DOHH2 (cell line): Measurements from ENCODE around the gene CACNA2D2.

Source experiments
- H3F3A ChIP-seq: fragments of 200-600 bp; sonication (generic), shearing (Covaris generic); 2 replicates; pipeline ENCODE4 v1.6.0; 2016; ENCODE audit warnings: antibody characterized with exemption, mild to moderate bottlenecking; ENCODE audit not compliant: control insufficient read depth, insufficient read depth
- H3K27ac ChIP-seq: fragments of 200-600 bp; sonication (generic); 2 replicates; pipeline ENCODE4 v1.5.1; 2014; ENCODE audit warnings: low read depth, mild to moderate bottlenecking, low read length, moderate library complexity
- H3K27me3 ChIP-seq: fragments of 200-600 bp; sonication (generic); 2 replicates; pipeline ENCODE4 v1.6.1; 2014; ENCODE audit warnings: mild to moderate bottlenecking, low read length, mixed read lengths; ENCODE audit not compliant: control insufficient read depth
- H3K36me3 ChIP-seq: fragments of 200-600 bp; sonication (generic); 2 replicates; pipeline ENCODE4 v1.6.1; 2014; ENCODE audit warnings: mild to moderate bottlenecking, low read length, moderate library complexity, mixed read lengths; ENCODE audit not compliant: control insufficient read depth
- H3K4me1 ChIP-seq: fragments of 200-600 bp; sonication (generic); 2 replicates; pipeline ENCODE4 v1.6.1; 2014; ENCODE audit warnings: mild to moderate bottlenecking, low read length, mixed read lengths; ENCODE audit not compliant: control insufficient read depth
- H3K4me2 ChIP-seq: fragments of 200-600 bp; sonication (generic); 2 replicates; pipeline ENCODE4 v1.6.0; 2014; ENCODE audit warnings: mild to moderate bottlenecking, low read length, moderate library complexity
- H3K4me3 ChIP-seq: fragments of 200-600 bp; sonication (generic); 2 replicates; pipeline ENCODE4 v1.5.1; 2014; ENCODE audit warnings: mild to moderate bottlenecking, low read length, mixed read lengths
- H3K79me2 ChIP-seq: fragments of 200-600 bp; sonication (generic); 2 replicates; pipeline ENCODE4 v1.6.1; 2014; ENCODE audit warnings: mild to moderate bottlenecking, low read length, mixed read lengths; ENCODE audit not compliant: control insufficient read depth
- H3K9me2 ChIP-seq: fragments of 200-600 bp; sonication (generic); replicated peaks from 2 replicates; pipeline ENCODE4 v1.6.1; 2014; ENCODE audit warnings: mild to moderate bottlenecking, low read length, mixed read lengths; ENCODE audit not compliant: control insufficient read depth
- H3K9me3 ChIP-seq: fragments of 200-600 bp; sonication (generic); 2 replicates; pipeline ENCODE4 v1.6.1; 2014; ENCODE audit warnings: antibody characterized with exemption, low read length, mixed read lengths; ENCODE audit not compliant: control insufficient read depth, insufficient read depth
- H4K20me1 ChIP-seq: fragments of 200-600 bp; sonication (generic); 2 replicates; pipeline ENCODE4 v1.6.0; 2014; ENCODE audit warnings: low read depth, mild to moderate bottlenecking, antibody characterized with exemption, low read length, moderate library complexity; ENCODE audit not compliant: control insufficient read depth, insufficient read depth
- EZH2phosphoT487 ChIP-seq: fragments of 200-600 bp; sonication (generic); IDR thresholded peaks from 2 replicates; pipeline ENCODE4 v1.6.1; 2017; ENCODE audit warnings: borderline replicate concordance, mild to moderate bottlenecking, antibody characterized with exemption, low read length, moderate library complexity, mixed read lengths
- TF ChIP-seq, protein P1 (sequence below): fragments of 200-600 bp; sonication (generic); IDR thresholded peaks from one replicate; pipeline ENCODE4 v1.5.1; 2014; ENCODE audit warnings: antibody characterized with exemption, mild to moderate bottlenecking, low read depth, low read length; ENCODE audit not compliant: poor library complexity, severe bottlenecking

CACNA2D2 gene

DNA sequence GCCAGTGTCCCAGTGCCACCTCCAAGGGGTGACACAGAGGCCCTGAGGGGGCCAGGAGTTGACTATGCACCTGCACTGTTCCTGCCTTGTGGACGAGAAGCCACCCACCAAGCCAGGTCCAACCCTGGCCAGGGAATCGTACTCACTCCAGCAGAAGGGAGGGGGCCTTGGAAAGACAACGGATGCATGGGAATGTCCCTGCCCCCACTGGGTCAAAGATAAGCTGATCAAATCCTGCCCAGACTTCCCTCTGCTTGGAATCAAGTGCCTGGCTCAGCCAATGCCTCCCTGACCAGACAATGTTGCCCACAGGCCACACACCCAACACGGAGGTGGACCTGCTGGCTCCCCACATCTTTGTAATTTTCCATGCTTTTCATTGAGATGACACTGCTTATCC is 23.9 kb downstream of the CACNA2D2 start:
- Histone ChIP-seq H3K27ac (no peak overlapping the region), H3K79me2 (no peaks in the 10 kb centered on the region), H3K9me2 (no peaks in the 10 kb centered on the region), H3K4me3 (no peak overlapping the region), H3K4me1 (no peaks in the 10 kb centered on the region), H3F3A (peaks cover 2% of the 10 kb centered on the region; the same call in 1 of the 2 replicates), H3K9me3 (no peaks in the 10 kb centered on the region), H3K36me3 (no peaks in the 10 kb centered on the region), H4K20me1 (no peaks in the 10 kb centered on the region), H3K4me2 (no peak overlapping the region), H3K27me3 (no peaks in the 10 kb centered on the region)
- TF ChIP-seq, protein P1, sequence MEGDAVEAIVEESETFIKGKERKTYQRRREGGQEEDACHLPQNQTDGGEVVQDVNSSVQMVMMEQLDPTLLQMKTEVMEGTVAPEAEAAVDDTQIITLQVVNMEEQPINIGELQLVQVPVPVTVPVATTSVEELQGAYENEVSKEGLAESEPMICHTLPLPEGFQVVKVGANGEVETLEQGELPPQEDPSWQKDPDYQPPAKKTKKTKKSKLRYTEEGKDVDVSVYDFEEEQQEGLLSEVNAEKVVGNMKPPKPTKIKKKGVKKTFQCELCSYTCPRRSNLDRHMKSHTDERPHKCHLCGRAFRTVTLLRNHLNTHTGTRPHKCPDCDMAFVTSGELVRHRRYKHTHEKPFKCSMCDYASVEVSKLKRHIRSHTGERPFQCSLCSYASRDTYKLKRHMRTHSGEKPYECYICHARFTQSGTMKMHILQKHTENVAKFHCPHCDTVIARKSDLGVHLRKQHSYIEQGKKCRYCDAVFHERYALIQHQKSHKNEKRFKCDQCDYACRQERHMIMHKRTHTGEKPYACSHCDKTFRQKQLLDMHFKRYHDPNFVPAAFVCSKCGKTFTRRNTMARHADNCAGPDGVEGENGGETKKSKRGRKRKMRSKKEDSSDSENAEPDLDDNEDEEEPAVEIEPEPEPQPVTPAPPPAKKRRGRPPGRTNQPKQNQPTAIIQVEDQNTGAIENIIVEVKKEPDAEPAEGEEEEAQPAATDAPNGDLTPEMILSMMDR: no peak
- no peak for TF ChIP-seq EZH2phosphoT487

DNA sequence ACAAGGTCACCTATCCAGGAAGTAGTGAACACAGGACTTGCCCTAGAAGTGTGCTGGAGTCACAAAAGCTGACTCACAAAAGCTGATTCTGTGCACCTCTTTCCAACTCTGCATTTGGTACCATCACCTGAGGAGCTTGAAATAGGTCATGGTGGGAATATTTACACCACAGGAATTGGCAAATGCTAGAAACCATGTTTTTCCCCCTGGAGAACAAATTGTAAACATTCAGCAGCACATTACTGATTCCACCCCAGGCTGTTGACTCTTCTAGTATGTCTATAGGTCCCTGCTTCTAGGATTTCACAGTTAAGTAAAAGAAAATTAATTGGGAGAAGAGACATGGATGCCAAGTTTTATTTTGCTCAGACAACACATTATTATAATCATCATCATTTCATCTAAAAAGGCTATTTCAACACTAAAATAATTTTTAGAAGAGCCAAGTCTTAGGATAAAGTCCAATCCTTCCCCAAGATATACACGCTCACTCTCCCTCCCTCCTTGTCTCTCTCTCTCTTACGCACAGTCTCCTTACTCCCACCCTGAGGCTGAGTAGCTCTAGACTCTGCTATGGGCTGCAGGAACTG is 24.7 kb downstream of the CACNA2D2 start:
- TF ChIP-seq, protein P1: no peak
- TF ChIP-seq EZH2phosphoT487: no peak
- Histone ChIP-seq H3K9me3 (no peaks in the 10 kb centered on the region), H3K27ac (no peak overlapping the region), H3K36me3 (no peaks in the 10 kb centered on the region), H4K20me1 (no peaks in the 10 kb centered on the region), H3K9me2 (no peaks in the 10 kb centered on the region), H3K79me2 (no peaks in the 10 kb centered on the region), H3F3A (peaks cover 2% of the 10 kb centered on the region; the same call in 1 of the 2 replicates), H3K27me3 (no peaks in the 10 kb centered on the region; the same call in 1 of the 2 replicates), H3K4me1 (no peaks in the 10 kb centered on the region), H3K4me2 (no peak overlapping the region), H3K4me3 (no peak overlapping the region)

DNA sequence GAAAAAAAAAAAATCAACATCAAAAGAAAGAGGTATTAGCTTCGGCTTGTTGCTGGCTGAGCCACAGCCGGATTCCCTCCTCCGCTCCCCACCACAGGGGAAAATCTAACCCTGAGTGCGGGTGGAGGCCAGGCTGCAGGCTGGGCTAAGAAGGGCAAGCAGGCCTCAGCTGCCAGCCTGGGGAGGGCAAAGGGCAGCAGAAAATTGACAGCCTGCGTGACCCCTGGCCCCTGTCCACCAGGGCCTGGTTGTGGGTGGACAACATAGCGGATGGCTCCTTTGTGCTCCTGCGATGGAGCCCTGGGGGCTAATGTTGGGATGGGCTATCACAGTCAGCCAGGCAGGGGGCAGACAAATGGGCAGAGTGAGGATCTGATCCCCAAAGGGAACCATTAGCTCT is 25.4 kb downstream of the CACNA2D2 start:
- Histone ChIP-seq H3K79me2 (no peaks in the 10 kb centered on the region), H3F3A (peaks cover 2% of the 10 kb centered on the region; the same call in 1 of the 2 replicates), H3K27ac (no peak overlapping the region), H3K4me1 (no peaks in the 10 kb centered on the region), H3K27me3 (no peaks in the 10 kb centered on the region; the same call in 1 of the 2 replicates), H3K4me3 (no peak overlapping the region), H3K4me2 (no peak overlapping the region), H4K20me1 (no peaks in the 10 kb centered on the region), H3K9me2 (no peaks in the 10 kb centered on the region), H3K9me3 (no peaks in the 10 kb centered on the region), H3K36me3 (no peaks in the 10 kb centered on the region)
- TF ChIP-seq, protein P1: no peak
- no peak for TF ChIP-seq EZH2phosphoT487
